Measurements from ENCODE around the gene ANKS1B.

DNA sequence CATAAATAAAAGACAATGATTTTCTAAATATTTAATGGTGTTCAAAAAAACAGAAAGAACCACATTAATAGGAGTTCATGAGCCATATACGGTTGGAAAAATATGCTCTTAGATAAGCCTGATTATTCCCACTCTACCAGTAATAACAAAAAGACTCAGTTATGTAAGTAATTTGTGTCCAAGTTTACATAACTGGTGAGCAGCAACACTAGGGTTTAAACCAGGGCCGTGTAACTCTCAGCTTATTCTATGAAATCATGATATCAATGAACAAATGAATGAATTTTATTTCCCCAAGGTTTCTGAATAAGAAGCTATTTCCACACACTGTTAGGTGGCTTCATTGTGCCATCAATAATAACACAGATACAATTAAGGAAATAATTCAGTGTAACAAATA is 238.8 kb downstream of the ANKS1B start:
- TF ChIP-seq, protein P1, sequence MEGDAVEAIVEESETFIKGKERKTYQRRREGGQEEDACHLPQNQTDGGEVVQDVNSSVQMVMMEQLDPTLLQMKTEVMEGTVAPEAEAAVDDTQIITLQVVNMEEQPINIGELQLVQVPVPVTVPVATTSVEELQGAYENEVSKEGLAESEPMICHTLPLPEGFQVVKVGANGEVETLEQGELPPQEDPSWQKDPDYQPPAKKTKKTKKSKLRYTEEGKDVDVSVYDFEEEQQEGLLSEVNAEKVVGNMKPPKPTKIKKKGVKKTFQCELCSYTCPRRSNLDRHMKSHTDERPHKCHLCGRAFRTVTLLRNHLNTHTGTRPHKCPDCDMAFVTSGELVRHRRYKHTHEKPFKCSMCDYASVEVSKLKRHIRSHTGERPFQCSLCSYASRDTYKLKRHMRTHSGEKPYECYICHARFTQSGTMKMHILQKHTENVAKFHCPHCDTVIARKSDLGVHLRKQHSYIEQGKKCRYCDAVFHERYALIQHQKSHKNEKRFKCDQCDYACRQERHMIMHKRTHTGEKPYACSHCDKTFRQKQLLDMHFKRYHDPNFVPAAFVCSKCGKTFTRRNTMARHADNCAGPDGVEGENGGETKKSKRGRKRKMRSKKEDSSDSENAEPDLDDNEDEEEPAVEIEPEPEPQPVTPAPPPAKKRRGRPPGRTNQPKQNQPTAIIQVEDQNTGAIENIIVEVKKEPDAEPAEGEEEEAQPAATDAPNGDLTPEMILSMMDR (conservative IDR thresholded peaks at IDR 0.05; ENCODE audit: low read length): no peak
- no peak for TF ChIP-seq EZH2phosphoT487 (IDR thresholded peaks at IDR 0.05; ENCODE audit: borderline replicate concordance)
